Naive thymus-derived CD8-positive, alpha-beta T cell (primary cell): ENCODE measurements around the gene A2M. TPM values are rescaled to one million over a fixed set of nuclear protein-coding genes. Genes with fewer than 3 reads are reported as not detected.

Experiments
- ATAC-seq, 2 donors: fragments of 150-1000 bp; cut with Tn5 transposase in 1 of 2; sonication (Bioruptor Pico), chemical (Tn5 transposase) in 1 of 2; 1 replicate in 1 of 2; 2 replicates in 1 of 2; pipeline ENCODE4 v1.10.0; 2021; ENCODE audit warnings: mild to moderate bottlenecking in 2 of 2, moderate library complexity in 2 of 2
- POLR2A ChIA-PET: fragments of 350-600 bp; sonication (Branson Sonifier 250); formaldehyde crosslinking; loops from one replicate; lab custom pipeline; 2021; ENCODE audit warnings: antibody characterized with exemption; lab: Charles Lee
- DNase-seq, 10 donors: peaks; one replicate each; pipeline versions ENCODE4 v3.0.0 to v3.0.0-alpha.2; 2020 to 2022
- H3K27ac Mint-ChIP-seq, 10 donors: one replicate each; pipeline ENCODE4 v1.8.0; 2020 to 2022; ENCODE audit warnings: mild to moderate bottlenecking in 10 of 10, mixed read lengths in 10 of 10, moderate library complexity in 4 of 10, inconsistent platforms in 1 of 10
- H3K27me3 Mint-ChIP-seq, 5 donors: one replicate each; pipeline ENCODE4 v1.8.0; 2021 to 2022; ENCODE audit warnings: mixed read lengths in 5 of 5
- H3K36me3 Mint-ChIP-seq, 3 donors: one replicate each; pipeline ENCODE4 v1.8.0; 2020 to 2022; ENCODE audit warnings: mixed read lengths in 3 of 3, mild to moderate bottlenecking in 2 of 3, inconsistent platforms in 1 of 3
- H3K4me1 Mint-ChIP-seq, 4 donors: one replicate each; pipeline ENCODE4 v1.8.0; 2021 to 2022; ENCODE audit warnings: mixed read lengths in 4 of 4
- H3K4me3 Mint-ChIP-seq, 10 donors: one replicate each; pipeline ENCODE4 v1.8.0; 2020 to 2022; ENCODE audit warnings: mild to moderate bottlenecking in 10 of 10, mixed read lengths in 10 of 10, moderate library complexity in 6 of 10, inconsistent platforms in 1 of 10
- H3K9me3 Mint-ChIP-seq, 9 donors: one replicate each; pipeline ENCODE4 v1.8.0; 2020 to 2022; ENCODE audit warnings: mixed read lengths in 9 of 9, mild to moderate bottlenecking in 3 of 9, inconsistent platforms in 1 of 9, moderate library complexity in 1 of 9
- polyA plus RNA-seq, 3 donors: library from polyadenylated mRNA; unstranded; fragments of 300-500 nt; fragmentation: Illumina TruSeq; gene quantifications; one replicate each; pipeline ENCODE4 v1.2.3, GENCODE V29; 2021
- total RNA-seq, 8 experiments: library from RNA in 2 of 8; stranded (reverse) in 2 of 8; gene quantifications; one replicate each; pipeline ENCODE4 v1.2.3 and lab custom pipeline; 2021 to 2026

A2M gene
- total and polyA plus RNA-seq, 5 experiments from 2014 or later = 0.03 to 1.5 (median 0.36) TPM; not detected in 2

DNA sequence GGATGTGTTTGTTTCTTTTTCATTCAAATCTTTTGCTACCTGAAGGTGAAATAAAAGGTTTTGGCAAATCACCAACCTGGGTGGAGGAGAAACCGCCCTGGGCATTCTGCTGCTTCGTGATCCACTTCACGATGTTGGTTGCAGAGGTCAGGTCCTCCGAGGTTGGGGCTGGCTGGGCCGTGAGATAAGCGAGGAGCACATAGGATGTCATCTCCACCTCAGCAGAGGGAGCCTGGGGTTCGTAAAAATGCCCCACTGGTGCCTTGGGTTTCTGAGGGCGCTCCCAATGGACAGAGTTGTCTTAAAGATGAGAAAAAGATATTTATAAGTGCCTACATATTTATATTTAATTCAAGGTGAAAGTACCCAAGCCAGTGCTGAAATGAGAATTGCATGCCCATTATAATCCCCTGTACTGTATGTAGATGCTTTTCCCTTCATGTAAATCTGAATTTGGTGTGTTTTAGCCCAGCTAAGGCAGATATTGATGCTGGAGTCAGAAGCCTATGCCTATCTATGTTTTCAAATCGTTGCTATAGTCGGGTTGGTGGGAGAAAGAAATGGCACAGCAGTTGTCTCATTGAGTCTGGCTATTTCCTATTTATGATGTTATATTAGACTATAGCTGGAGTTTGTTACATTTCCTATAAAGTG is 41.1 kb downstream of the A2M start:
- no peaks in the 10 kb centered on the region for H3K27me3 Mint-ChIP-seq
- no peaks in the 10 kb centered on the region for H3K9me3 Mint-ChIP-seq
- H3K4me3 Mint-ChIP-seq = no peak overlapping the region
- H3K4me1 Mint-ChIP-seq = no peaks in the 10 kb centered on the region
- H3K36me3 Mint-ChIP-seq = peaks cover 3 to 12% (median 11%) of the 10 kb centered on the region in 3 donors
- DNase-seq (no peak), ATAC-seq (no peak)
- POLR2A ChIA-PET = no interaction called here
- H3K27ac Mint-ChIP-seq = no peak overlapping the region

DNA sequence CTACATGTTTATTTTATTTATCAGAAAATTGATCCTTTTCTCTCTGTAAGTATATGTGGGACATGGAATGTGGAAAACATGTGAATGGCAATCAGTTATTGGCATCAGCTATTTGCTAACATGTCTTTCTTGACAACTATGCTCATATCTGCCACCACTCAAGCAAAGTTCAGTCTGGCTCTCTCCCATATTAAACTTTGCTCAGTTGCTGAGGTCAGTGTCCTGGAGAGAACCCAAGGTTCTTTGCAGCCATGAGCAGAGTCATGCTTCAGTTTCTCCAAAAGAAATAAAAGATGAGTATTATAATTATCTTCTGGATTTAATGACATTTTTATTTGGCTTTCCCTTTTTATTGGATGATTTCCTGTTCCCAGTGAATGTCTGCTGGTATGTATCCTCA is 42.6 kb downstream of the A2M start:
- Mint-ChIP-seq H3K4me3 (no peak overlapping the region), H3K27me3 (no peaks in the 10 kb centered on the region), H3K27ac (no peak overlapping the region), H3K9me3 (no peaks in the 10 kb centered on the region), H3K36me3 (peaks cover 0 to 8% (median 8%) of the 10 kb centered on the region in 3 donors), H3K4me1 (no peaks in the 10 kb centered on the region)
- POLR2A ChIA-PET = no interaction called here
- ATAC-seq (no peak), DNase-seq (no peak)

DNA sequence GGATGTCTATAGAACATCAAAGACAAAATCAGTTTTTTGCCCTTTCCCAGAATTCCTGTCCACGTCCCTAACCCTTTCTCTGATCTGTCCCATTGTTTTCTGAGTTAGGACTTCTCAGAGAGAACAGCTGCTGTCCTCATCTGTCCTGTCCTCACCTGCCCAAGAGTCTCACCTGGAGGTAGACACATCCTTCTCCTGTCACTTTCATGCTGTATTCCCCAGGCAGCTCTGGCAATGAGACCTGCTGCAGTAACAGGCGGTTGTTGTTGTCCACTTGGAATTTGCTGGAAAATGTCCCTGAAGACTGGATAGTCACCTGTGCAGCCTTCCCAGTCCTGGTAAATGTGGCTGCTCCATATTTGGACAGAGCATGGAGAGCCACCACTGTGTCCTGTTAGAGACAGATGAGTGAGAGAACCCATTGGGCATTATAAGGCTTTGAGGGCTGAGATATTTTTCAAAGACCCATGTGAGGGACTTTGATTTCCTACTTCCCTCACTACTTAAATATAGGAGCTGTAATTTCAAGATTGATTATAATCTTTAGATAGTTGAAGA is 43.2 kb downstream of the A2M start:
- no peaks in the 10 kb centered on the region for H3K4me1 Mint-ChIP-seq
- DNase-seq (no peak), ATAC-seq (no peak)
- no peaks in the 10 kb centered on the region for H3K9me3 Mint-ChIP-seq
- H3K36me3 Mint-ChIP-seq = peaks cover 0 to 8% (median 5%) of the 10 kb centered on the region in 3 donors
- no peaks in the 10 kb centered on the region for H3K27me3 Mint-ChIP-seq
- no peak overlapping the region for H3K4me3 Mint-ChIP-seq
- no peak overlapping the region for H3K27ac Mint-ChIP-seq
- POLR2A ChIA-PET = no interaction called here

DNA sequence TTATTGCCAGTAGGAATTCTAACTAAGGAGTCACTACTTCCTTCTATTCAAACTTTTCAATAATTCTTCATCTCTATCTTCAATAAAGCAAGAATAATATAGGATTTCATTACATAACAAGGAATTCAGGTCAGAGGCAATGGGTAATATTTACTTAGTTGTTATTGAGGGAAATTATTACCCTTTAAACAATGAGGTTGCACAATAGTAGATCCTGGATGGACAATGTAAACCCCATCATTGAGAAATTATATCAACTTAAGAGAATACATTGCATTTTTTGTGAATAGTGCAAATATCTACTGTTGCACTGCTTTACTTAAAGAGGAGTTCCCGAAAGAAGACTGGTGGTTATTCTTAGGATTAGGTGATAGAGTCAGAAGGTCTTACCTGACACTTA is 43.8 kb downstream of the A2M start:
- peaks cover 0 to 10% (median 0%) of the 10 kb centered on the region in 3 donors for H3K36me3 Mint-ChIP-seq

DNA sequence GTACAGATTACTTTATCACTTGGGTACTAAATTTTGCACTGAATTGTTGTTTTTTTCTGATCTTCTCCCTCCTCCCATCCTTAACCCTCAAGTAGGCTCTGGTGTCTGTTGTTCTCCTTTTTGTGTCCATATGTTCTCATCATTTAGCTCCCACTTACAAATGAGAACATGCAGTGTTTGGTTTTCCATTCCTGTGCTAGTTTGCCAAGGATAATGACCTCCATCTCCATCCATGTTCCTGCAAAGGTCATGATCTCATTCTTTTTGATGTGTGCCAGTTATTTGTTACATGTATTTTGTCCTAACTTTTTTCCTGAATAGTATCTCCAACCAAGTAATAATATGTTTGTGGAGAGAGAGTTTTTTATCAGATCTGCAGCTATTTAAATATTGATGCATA is 44.2 kb downstream of the A2M start:
- ATAC-seq (no peak), DNase-seq (no peak)
- peaks cover 0 to 10% (median 0%) of the 10 kb centered on the region in 3 donors for H3K36me3 Mint-ChIP-seq
- POLR2A ChIA-PET = interaction anchor here (0.5 kb wide), 1 partner anchor 129 kb away, joined by 5 read pairs; no protein-coding TSS in a partner anchor
- no peaks in the 10 kb centered on the region for H3K4me1 Mint-ChIP-seq
- no peaks in the 10 kb centered on the region for H3K9me3 Mint-ChIP-seq
- no peak overlapping the region for H3K4me3 Mint-ChIP-seq
- no peak overlapping the region for H3K27ac Mint-ChIP-seq
- peaks cover 0 to 2% (median 0%) of the 10 kb centered on the region in 5 donors for H3K27me3 Mint-ChIP-seq

More for the DNA sequence above, 43.8 kb downstream of the A2M start:
- no peaks in the 10 kb centered on the region for H3K4me1 Mint-ChIP-seq
- H3K4me3 Mint-ChIP-seq = no peak overlapping the region
- ATAC-seq (no peak), DNase-seq (no peak)
- H3K27ac Mint-ChIP-seq = no peak overlapping the region
- POLR2A ChIA-PET = no interaction called here
- peaks cover 0 to 2% (median 0%) of the 10 kb centered on the region in 5 donors for H3K27me3 Mint-ChIP-seq
- no peaks in the 10 kb centered on the region for H3K9me3 Mint-ChIP-seq

DNA sequence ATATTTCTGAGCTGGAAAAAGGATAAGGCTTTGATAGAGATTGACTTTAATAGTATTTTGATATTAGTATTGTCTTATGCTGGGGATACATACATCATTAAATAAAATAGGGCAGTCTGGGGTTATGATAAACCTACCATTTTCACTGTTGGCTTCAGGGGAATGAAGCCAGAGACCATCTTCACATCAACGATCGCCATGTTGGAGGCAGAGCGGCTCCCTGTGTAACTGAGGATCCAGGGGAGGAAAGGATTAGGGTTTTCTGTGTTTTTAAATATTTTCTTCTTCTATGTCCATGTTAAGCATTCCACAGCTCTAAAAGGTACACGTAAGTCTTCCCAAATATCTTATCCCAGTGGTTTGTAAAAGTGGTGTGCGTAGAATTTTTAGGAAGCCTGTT is 45.4 kb downstream of the A2M start:
- DNase-seq (no peak), ATAC-seq (no peak)
- H3K27ac Mint-ChIP-seq = no peak overlapping the region
- H3K4me1 Mint-ChIP-seq = peaks cover 0 to 1% (median 0%) of the 10 kb centered on the region in 4 donors
- no peaks in the 10 kb centered on the region for H3K9me3 Mint-ChIP-seq
- no peak overlapping the region for H3K4me3 Mint-ChIP-seq
- POLR2A ChIA-PET = no interaction called here
- peaks cover 0 to 10% (median 0%) of the 10 kb centered on the region in 3 donors for H3K36me3 Mint-ChIP-seq
- H3K27me3 Mint-ChIP-seq = peaks cover 0 to 2% (median 0%) of the 10 kb centered on the region in 5 donors

DNA sequence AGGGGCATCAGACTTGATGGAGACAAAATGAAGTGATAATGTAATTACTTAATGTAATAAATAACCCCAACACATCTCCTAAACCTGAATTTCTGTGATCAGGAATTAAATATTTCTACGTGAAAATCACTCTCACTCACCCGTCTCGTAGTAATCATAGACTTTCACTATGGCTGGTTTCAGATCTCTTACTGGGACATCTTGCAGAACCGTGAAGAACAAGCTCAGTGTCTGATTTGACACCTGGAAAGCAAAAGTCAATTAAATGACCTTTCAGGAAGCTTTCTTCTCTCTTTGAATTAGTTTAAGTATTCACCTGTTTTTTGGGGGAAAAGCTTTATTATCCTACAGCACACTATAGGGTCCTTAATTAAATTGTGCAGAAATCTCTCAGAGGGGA is 47.1 kb downstream of the A2M start:
- POLR2A ChIA-PET = no interaction called here
- H3K27ac Mint-ChIP-seq = no peak overlapping the region
- peaks cover 0 to 2% (median 0%) of the 10 kb centered on the region in 5 donors for H3K27me3 Mint-ChIP-seq
- no peak overlapping the region for H3K4me3 Mint-ChIP-seq
- DNase-seq = no peak
- peaks cover 0 to 9% (median 0%) of the 10 kb centered on the region in 3 donors for H3K36me3 Mint-ChIP-seq
- no peak for ATAC-seq
- H3K9me3 Mint-ChIP-seq = no peaks in the 10 kb centered on the region
- peaks cover 3 to 8% (median 6%) of the 10 kb centered on the region in 4 donors for H3K4me1 Mint-ChIP-seq

DNA sequence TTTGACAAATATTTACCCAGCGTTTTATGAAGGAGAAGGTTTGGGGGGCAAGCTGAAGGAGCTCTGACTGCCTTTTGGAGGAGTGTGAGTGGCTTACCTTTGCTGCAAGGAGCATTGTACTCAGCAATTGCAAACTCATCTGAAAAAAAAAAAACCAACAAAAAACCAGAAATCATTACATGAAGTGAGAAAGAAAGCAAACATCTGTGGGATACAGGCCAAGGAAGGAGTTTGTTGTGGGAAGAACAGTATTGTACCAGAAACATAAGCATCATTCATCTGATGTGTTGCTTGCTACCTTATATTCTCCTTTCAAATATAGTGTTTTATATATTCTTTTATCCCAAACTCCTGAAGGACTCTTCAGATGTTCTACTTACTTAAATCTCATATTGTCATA is 47.6 kb downstream of the A2M start:
- Mint-ChIP-seq H3K4me3 (no peak overlapping the region), H3K4me1 (peaks cover 3 to 10% (median 9%) of the 10 kb centered on the region in 4 donors), H3K36me3 (peaks cover 0 to 6% (median 0%) of the 10 kb centered on the region in 3 donors), H3K9me3 (no peaks in the 10 kb centered on the region), H3K27me3 (peaks cover 0 to 2% (median 0%) of the 10 kb centered on the region in 5 donors), H3K27ac (peak overlapping the region in 1 of 10 donors; percentile 14)
- no peak for DNase-seq
- POLR2A ChIA-PET = no interaction called here
- no peak for ATAC-seq

DNA sequence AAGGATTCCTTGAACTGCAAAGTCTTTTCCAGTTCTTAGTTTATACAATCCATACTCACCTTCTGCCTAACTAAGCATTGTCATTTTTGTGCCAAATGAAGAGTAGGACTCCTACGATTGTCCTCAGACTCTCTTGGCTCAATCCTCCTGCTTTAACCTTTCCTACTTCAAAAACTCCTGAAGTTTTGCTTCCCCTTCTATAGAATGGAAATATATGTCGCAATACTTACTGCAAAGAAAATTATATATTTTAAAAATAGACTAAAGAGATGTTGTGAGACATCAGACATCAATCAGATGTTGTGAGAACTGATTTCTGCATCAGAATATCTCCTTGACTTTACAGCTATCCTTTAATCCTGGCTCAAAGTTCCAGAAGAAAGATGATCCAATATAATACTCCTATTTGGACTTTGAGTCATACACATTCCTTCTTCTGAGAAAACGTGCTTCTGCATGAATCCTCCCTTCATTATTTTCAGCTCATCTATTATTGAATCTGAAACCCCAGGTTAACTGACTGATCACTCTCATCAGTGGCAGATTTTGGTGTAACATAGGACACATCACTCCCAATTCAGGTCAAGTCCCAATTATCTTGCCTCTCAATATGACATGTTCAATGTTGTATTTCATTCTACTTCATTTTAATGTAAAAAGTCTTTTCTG is 48.8 kb downstream of the A2M start:
- Mint-ChIP-seq H3K4me1 (peaks cover 3 to 10% (median 9%) of the 10 kb centered on the region in 4 donors), H3K27ac (peak overlapping the region in 1 of 10 donors; percentile 5), H3K9me3 (no peaks in the 10 kb centered on the region), H3K36me3 (peaks cover 0 to 6% (median 0%) of the 10 kb centered on the region in 3 donors), H3K27me3 (peaks cover 0 to 2% (median 0%) of the 10 kb centered on the region in 5 donors), H3K4me3 (peak overlapping the region in 2 of 10 donors; percentile 22 to 52)
- POLR2A ChIA-PET = no interaction called here
- no peak for DNase-seq
- ATAC-seq = no peak

DNA sequence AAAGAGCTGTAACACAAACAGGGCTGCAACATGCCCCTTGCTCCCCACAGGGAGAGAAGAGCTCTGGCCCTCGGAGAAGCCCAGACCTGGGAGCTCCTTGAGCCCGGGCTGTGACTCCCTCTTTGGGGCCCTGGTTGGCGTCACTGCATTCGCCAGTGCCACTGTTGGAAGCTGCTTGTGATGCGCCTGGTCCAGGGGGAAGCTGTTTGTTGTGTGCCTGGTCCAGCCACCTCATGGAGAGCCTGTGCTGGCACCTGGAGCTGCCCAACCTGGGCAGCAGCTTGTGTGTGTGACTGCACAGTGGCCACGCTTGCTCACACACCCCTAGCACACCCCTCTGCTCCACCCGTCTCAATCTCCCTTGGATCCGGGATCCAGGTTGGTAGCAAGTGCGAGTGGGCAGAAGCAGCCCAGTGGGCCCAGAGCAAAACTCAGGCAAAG is 49.5 kb downstream of the A2M start:
- DNase-seq (no peak), ATAC-seq (no peak)
- POLR2A ChIA-PET = no interaction called here
- H3K36me3 Mint-ChIP-seq = peaks cover 0 to 4% (median 0%) of the 10 kb centered on the region in 3 donors
- H3K4me1 Mint-ChIP-seq = peaks cover 3 to 10% (median 9%) of the 10 kb centered on the region in 4 donors
- peak overlapping the region in 1 of 10 donors; percentile 72 for H3K27ac Mint-ChIP-seq
- peak overlapping the region in 8 of 10 donors; percentile 4 to 72 (median 62) for H3K4me3 Mint-ChIP-seq
- H3K9me3 Mint-ChIP-seq = no peaks in the 10 kb centered on the region
- peaks cover 0 to 2% (median 0%) of the 10 kb centered on the region in 5 donors for H3K27me3 Mint-ChIP-seq

DNA sequence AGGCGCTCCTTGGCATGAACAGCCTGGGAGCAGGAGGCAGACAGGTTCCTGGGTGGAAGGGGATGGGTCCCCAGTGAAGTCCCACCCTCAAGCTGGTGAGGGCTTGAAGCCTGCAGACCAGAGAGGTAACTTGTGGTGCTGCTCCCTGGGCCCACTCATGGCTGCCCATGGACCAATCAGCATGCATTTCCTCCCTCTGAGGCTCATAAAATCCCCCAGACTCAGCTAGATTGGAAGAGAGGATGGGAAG is 50.2 kb downstream of the A2M start:
- peak overlapping the region in 1 of 10 donors; percentile 10 for H3K27ac Mint-ChIP-seq
- POLR2A ChIA-PET = interaction anchor here (1.2 kb wide), 1 partner anchor 116 kb away, joined by 4 read pairs; the partner anchor contains the start of gene M6PR
- ATAC-seq (no peak), DNase-seq (no peak)
- peaks cover 0 to 3% (median 0%) of the 10 kb centered on the region in 3 donors for H3K36me3 Mint-ChIP-seq
- peak overlapping the region in 5 of 10 donors; percentile 4 to 76 (median 62) for H3K4me3 Mint-ChIP-seq
- H3K27me3 Mint-ChIP-seq = peaks cover 0 to 2% (median 0%) of the 10 kb centered on the region in 5 donors
- H3K4me1 Mint-ChIP-seq = peaks cover 3 to 10% (median 9%) of the 10 kb centered on the region in 4 donors
- no peaks in the 10 kb centered on the region for H3K9me3 Mint-ChIP-seq

DNA sequence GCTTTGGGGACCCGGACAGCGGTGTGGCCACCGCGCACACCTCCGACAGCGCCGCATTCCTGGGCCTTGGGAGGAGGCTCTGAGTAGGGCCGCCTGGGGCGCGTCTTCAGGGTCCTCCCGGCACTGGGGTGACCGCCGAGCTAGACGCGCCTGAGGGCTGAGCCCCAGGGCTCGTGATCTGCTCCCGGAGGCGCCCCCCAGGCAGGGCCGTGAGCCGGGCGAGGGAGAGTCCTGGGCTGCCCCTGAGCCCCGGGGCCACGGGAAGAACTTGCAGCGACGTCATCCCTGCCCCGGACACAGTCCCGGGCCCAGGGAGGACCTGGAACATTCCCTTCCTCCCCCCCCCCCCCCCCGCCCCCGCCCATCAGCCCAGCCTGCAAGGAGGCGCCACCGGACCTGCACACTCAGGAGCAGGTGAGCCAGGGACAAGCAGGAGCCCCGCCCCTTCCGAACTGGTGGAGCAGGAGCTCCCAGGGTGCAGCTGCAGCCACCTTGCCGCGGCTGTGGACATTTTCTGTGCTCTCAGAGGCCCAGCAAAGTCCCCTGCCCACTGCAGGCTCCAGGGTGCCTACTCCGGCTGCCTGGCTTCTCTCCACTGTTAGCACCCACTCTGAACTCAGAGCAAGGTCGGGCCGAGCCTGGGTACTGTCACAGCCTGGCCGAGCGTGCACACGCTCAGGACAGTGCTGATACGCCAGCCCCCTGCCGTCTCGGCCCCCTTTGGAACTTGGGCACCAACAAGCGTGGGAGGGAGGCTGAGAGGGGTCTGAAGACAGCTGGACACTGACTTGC is 50.7 kb downstream of the A2M start:
- Mint-ChIP-seq H3K27me3 (peaks cover 0 to 2% (median 0%) of the 10 kb centered on the region in 5 donors), H3K4me1 (peaks cover 3 to 10% (median 9%) of the 10 kb centered on the region in 4 donors), H3K9me3 (no peaks in the 10 kb centered on the region), H3K27ac (peak overlapping the region in 2 of 10 donors; percentile 56 to 65), H3K36me3 (peaks cover 0 to 2% (median 0%) of the 10 kb centered on the region in 3 donors), H3K4me3 (peak overlapping the region; percentile 64 to 89 (median 82))
- ATAC-seq (peak; percentile 57 to 66), DNase-seq (peak in 1 of 10 donors; percentile 7)
- POLR2A ChIA-PET = interaction anchor here (1.2 kb wide), 2 partner anchors 15 to 115 kb away, joined by 4 read pairs; partner anchors contain the start of gene M6PR
